Measurements from ENCODE around the gene PCDH18.

The PCDH18 gene

GRCh38 chr4:137531986-137532868 lies at the start of gene PCDH18:
Gene PCDH18 (minus strand): TSS chr4:137532494. CDS start chr4:137532088, 406 bp downstream.
- H3K4me3 ChIP-seq (ENCODE audit: low read depth, low read length) = peak within 1 kb of the TSS; percentile 43
- TF ChIP-seq, protein P1, sequence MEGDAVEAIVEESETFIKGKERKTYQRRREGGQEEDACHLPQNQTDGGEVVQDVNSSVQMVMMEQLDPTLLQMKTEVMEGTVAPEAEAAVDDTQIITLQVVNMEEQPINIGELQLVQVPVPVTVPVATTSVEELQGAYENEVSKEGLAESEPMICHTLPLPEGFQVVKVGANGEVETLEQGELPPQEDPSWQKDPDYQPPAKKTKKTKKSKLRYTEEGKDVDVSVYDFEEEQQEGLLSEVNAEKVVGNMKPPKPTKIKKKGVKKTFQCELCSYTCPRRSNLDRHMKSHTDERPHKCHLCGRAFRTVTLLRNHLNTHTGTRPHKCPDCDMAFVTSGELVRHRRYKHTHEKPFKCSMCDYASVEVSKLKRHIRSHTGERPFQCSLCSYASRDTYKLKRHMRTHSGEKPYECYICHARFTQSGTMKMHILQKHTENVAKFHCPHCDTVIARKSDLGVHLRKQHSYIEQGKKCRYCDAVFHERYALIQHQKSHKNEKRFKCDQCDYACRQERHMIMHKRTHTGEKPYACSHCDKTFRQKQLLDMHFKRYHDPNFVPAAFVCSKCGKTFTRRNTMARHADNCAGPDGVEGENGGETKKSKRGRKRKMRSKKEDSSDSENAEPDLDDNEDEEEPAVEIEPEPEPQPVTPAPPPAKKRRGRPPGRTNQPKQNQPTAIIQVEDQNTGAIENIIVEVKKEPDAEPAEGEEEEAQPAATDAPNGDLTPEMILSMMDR (IDR thresholded peaks at IDR 0.05; ENCODE audit: borderline replicate concordance, insufficient read depth, low read depth, low read length) = no peak

DNA sequence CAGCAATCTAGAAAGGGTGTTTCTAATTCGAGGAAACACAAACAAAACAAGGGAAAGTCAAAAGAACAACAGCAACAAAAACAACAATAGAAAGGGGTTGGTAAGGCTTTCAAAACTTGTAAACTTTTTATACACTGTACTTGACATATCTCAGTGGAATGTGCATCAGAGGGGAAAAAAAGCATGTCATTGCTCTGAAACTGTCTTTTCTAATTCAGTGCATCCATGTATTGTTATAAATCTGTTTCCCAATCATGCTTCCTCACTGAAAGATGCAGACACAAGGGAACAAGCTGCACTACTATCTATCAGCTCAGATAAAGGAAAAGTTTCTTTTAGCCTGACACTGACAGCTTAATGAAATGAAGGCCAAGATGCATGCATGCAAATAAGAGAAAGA lies 44.2 kb upstream of the PCDH18 start:
- TF ChIP-seq, protein P1 (IDR thresholded peaks at IDR 0.05; ENCODE audit: borderline replicate concordance, insufficient read depth, low read depth, low read length) = no peak

DNA sequence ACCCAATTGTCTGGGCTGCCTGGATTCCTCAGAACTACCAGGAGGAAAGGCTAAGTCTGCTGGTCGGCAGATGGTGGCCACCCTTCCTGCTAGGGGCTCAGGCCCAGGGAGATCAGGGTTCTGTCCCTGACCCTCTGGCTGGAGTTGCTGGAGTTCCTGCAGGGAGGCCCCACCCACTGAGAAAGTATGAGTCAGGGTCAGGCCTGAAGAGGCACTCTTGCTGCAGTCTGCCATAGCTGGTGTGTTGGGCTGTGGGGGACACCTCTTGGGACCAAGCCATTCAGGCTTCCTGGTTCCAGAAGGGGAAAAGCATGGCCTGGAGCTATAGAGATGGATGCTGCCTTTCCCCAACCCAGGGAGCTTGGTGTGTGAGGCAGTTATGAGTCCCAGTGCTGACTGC lies 40.4 kb upstream of the PCDH18 start:
- TF ChIP-seq, protein P1 (IDR thresholded peaks at IDR 0.05; ENCODE audit: borderline replicate concordance, insufficient read depth, low read depth, low read length) = no peak
- H3K4me3 ChIP-seq (ENCODE audit: low read depth, low read length) = no peak overlapping the region

More for the DNA sequence above, 44.2 kb upstream of the PCDH18 start:
- H3K4me3 ChIP-seq (ENCODE audit: low read depth, low read length) = no peak overlapping the region

GRCh38 chr4:137572163-137572562 lies 39.9 kb upstream of the PCDH18 start:
- H3K4me3 ChIP-seq (ENCODE audit: low read depth, low read length) = no peak overlapping the region
- TF ChIP-seq, protein P1 (IDR thresholded peaks at IDR 0.05; ENCODE audit: borderline replicate concordance, insufficient read depth, low read depth, low read length) = no peak

- TF ChIP-seq, protein P1 (IDR thresholded peaks at IDR 0.05; ENCODE audit: borderline replicate concordance, insufficient read depth, low read depth, low read length) = no peak
- H3K4me3 ChIP-seq (ENCODE audit: low read depth, low read length) = no peak overlapping the region
Observed at GRCh38 chr4:137559801-137560200, 27.5 kb upstream of the PCDH18 start.

DNA sequence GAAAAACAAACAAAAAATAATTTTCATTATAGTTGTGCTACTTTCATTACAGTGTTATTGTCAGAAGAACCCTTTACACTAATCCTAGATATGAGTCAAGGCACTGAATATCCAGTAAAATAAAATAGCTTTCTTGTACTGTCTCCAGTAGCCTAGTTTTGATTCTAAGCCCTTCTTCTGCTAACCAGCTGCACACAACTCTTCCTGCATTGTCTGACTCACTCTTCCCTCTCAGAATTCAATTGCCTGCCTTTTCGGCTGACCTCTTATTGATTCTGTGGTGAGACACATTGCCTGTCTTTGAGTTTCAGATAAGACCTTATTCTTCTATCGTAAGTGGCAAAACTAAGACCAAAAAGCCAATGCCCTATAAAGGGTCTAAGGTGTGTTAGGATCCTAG lies 26.7 kb upstream of the PCDH18 start:
- TF ChIP-seq, protein P1 (IDR thresholded peaks at IDR 0.05; ENCODE audit: borderline replicate concordance, insufficient read depth, low read depth, low read length) = no peak
- no peak overlapping the region for H3K4me3 ChIP-seq (ENCODE audit: low read depth, low read length)

DNA sequence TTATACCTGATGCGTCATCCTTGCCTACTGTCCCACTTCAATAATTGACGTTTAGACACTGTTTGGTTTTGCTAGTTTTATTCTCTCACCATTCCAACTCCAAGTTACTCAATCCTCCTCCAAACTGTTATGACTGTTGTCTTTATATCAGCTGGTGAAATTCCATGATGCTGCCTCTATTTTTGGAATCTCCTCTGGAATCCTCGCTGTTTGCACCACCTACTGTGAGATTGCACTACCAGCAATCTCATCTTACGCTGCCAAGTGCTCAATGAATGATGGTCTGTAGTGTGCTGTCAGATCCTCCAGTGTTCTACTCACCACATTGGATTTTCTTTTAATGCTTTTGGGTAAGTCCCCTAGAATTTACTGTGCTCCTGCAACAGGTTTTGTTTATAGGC lies 13.2 kb upstream of the PCDH18 start:
- TF ChIP-seq, protein P1 (IDR thresholded peaks at IDR 0.05; ENCODE audit: borderline replicate concordance, insufficient read depth, low read depth, low read length) = no peak
- H3K4me3 ChIP-seq (ENCODE audit: low read depth, low read length) = no peak overlapping the region

Data from GM12875 (cell line).